ENCODE measurements around the gene PRKG1.
"Not testable (repeated sequence)": the region's sequence is repeated elsewhere in the genome, so short reads cannot be mapped to it uniquely, and the experiment has no call there.

PRKG1 gene

GRCh38 chr10:51700228-51700817 lies 626.0 kb downstream of the PRKG1 start:
- peak; percentile 43 for DNase-seq (ENCODE audit: low spot score)

DNA sequence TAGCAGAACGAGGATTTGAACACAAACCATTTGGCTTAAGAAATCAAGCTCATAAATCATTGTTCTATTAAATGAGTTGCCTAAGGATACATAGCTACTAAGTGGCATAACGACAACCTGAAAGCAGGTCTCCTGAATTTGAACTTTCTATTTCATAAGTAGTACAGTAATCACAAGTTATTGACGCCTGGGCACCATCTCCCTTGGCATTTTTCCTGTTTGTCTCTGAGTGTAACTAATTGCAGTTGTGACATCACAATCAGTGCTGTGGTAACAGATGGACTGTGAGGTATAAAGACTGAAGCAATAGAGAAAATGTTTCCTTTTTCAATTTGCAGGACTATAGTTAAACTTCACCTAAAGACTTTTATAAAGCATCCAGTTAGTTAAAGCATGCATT lies 631.5 kb downstream of the PRKG1 start:
- DNase-seq (ENCODE audit: low spot score), result no peak

GRCh38 chr10:51706225-51706624 lies 631.9 kb downstream of the PRKG1 start:
- DNase-seq (ENCODE audit: low spot score), result no peak

DNA sequence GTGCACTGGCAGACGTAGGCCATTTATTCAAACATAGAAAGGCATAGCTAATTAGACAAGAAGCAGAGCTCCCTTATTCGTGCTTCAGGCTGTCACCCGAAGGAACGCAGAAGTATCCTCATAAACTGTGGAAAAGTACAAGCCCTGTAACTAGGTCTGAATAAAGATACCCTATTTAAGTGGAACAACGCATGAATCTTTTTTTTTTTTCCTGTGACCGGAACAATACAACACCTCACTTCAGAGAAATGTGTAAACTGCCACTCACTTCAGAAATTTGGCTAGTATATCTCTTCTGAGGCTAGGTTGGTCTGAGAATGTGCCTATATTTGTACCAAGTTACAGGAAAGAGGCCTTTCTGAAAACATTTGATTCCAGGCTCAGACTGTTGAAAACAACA lies 633.1 kb downstream of the PRKG1 start:
- DNase-seq (ENCODE audit: low spot score), result no peak

- no peak for DNase-seq (ENCODE audit: low spot score)
Observed at GRCh38 chr10:51707821-51708424, 633.6 kb downstream of the PRKG1 start.

DNA sequence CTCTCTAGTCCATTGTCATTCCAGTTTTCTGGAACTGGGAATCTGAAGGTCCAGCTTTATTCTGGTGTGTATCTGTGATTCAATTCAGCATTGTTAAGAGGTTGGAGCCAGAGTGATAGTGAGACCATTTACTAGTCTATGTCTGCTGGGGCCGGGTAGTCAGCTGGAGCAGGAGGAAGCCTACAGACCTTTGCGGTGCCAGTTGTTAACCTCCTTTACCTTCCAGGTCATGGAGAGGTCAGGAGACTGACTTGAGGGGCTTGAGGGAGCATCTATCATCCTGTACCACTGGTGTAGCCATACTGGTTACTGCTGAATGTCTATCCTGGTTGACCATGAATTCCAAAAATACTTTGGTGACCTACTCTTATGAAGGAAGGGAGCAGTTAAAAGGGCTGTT lies 634.3 kb downstream of the PRKG1 start:
- no peak for DNase-seq (ENCODE audit: low spot score)

DNA sequence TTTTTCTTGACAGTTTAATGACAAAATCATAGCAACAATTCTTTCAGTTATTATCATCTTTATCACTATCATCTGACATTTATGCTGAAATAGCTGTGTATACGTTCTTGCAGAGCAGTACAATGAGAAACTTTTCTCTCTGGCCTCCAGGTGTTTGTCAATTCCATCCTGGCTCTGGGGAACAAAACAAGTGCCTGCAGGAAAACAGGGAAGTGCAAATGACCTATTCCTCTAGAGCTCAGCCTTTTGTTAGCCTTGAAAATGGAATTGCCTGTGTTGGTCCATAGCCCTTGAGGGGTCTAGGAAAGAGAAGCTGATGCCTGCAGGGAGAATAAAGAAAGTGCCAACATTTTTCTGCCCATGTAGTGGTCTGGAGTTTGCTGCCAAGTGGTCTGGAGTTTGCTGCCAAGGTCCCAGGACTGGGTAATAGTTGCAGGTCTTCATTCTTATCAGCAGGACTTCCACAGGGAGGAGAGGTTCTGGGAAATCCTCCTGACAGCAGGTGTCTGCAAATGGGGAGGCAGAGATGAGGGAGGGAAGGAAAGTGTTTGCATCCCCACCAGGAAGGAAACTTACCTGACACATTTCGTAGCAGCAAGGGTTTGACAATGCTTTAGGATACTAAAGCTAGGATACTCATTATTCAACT lies 635.2 kb downstream of the PRKG1 start:
- DNase-seq (ENCODE audit: low spot score), result no peak

- DNase-seq (ENCODE audit: low spot score), result no peak
Observed at GRCh38 chr10:51711519-51711891, 637.2 kb downstream of the PRKG1 start.

DNA sequence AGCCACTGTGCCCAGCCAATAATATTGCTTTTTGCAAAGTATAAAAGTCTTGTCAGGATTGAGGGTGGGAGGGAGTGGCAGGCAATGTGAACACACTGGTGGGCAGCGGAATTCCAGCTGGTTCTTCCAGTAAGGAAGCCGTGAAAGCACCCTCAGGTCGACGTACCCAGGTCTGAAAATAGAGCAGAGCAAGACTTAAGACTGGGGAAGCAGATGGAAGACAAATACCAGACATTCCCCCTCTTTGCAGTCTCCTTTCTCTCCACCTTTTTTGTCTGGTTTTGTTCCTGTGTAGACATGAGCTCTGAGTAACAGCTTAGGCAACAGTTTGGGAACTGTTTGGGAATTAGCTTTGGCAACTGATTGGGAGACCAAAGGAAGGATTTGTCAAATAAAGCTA lies 642.7 kb downstream of the PRKG1 start:
- DNase-seq (ENCODE audit: low spot score), result no peak

DNA sequence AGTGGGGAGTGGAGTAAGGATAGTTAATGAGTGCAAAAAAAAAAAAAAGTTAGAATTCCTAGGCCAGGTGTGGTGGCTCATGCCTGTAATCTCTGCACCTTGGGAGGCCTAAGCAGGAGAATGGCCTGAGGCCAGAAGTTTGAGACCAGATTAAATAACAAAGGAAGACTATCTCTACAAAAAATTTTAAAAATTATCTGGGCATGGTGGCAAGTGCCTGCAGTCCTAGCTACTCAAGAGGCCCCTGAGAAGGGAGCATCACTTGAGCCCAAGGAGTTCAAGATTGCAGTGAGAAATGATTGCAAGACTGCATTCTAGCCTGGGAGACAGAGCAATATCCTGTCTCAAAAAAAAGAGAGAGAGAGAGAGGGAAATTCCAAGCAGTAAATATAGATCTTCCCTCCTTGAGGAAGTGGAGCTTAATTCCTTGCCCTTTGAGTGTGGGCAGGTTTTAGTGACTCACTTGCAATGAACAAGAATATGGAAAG lies 644.6 kb downstream of the PRKG1 start:
- DNase-seq (ENCODE audit: low spot score), result peak; percentile 55

GRCh38 chr10:51724038-51724437 lies 649.8 kb downstream of the PRKG1 start:
- DNase-seq (ENCODE audit: low spot score), result no peak

DNA sequence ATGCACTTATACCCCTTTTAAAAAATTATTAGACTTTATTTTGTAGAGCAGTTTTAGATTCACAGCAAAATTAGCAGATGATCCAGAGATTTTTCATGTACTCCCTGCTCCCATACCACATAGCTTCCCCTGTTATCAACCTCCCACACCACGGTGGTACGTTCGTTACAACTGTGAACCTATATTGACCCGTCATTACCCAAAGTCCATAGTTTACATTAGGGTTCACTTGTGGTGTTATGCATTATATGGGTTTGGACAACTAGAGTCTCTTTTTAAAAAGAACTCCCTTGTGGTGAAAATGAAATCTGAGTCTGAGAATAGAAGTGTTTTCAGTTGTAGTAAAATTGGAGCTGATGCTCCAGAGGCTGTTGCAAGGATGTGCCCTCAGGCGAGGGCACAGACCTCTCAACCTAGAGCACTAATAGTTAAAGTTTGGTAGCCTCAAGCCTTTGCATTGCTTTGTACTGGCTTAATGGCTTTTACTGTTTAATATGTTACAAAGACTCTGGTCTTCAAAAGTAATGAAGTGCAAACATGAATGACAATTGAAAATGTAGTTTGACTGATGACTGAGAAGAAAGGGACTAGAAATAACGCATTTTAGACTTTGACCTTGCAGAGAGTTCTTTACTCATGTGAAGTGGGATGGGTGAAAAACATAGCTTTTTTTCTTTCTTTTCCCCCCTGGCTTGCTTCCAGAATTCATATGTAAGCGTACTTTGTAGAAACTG lies 655.7 kb downstream of the PRKG1 start:
- peak; percentile 43 for DNase-seq (ENCODE audit: low spot score)

- DNase-seq (ENCODE audit: low spot score), result no peak
Observed at GRCh38 chr10:51733057-51733456, 658.8 kb downstream of the PRKG1 start.

- no peak for DNase-seq (ENCODE audit: low spot score)
Observed at GRCh38 chr10:51743146-51743545, 668.9 kb downstream of the PRKG1 start.

DNA sequence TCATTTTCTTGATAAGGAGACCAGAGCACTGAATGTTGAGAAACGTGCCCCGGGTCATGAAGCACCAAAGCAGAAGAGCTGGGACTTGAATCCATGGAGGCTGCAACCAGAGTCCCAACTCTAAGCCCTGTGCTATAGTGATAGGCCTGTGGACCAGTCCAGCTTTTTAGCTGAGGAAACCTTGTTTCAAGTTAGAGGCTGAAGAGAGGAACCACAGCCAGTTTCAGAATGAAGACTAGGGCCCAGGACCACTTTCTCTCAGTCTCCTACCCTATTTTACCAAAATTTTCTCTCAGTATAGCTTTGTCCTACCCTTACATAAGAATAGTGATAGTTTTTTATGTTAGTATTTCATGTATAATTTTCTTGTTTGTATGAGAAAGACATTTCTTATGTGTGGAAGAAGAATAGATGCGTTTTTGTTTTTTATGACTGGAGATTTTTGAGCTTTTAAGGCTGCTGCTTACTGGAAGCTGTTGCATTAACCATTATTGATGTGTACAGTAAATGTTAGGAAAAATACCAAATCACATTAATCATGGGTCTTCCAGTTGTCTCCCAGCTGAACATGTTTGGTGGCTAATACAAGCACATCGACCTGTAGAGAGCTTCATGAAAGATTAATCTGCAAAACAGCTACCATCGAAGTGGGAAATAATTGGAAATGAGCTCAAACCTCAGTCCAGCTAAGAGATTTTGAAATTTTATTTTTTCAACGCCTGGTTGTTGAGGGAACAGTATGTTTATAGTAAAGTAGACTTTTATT lies 670.1 kb downstream of the PRKG1 start:
- DNase-seq (ENCODE audit: low spot score), result no peak

- DNase-seq (ENCODE audit: low spot score), result no peak
Observed at GRCh38 chr10:51745397-51745796, 671.1 kb downstream of the PRKG1 start.

DNA sequence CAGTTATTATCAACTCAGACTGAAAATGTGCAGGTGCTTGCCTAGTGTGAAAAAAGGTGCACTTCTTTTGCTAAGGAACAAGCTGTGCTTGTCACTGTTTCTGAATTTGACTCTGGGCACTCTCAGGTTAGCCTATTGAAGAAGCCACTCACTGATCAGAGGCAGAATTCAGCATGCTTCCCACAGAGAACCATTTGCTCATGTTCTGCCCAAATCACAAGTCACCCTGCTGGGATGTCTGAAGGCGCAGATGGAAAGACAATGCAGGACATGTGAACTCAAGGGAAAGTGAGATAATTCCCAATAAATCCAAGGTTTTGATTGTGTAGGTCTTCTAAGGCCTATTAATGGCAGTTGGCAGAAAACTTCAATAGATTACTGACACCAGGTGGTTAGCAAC lies 672.9 kb downstream of the PRKG1 start:
- DNase-seq (ENCODE audit: low spot score), result no peak

DNA sequence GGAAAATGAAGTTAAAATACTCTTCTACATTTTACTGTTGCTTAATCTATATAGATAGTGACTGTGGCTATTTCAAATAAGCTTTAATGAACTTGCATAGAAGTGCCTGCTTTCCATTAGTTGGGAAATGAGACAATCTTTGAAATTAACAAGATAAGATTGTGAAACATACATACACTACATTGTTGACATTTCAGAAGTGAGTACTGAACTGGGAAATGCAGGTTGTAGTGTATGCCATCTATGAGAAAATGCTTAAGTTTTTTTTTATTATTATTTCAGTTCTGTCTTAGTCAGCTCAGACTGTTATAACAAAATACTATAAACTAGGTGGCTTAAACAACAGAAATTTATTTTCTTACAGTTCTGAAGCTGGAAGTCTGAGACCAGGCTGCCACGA lies 674.7 kb downstream of the PRKG1 start:
- DNase-seq (ENCODE audit: low spot score), result no peak

DNA sequence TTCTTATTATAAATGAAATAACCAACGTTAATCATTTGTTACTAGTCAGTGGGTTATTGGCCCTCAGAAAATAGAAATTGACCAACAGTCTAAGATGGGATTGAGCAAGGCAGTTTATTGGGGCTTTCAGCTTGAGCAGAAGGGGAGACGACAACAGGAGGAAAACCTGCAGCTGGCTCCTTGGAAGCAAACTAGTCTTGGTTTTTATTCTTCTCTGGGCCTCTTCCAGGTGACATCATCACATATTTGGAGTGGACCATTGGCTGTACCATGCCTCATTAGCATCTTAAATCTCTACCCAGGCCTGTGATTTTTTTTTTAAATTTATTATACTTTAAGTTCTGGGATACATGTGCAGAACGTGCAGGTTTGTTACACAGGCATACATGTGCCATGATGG lies 684.1 kb downstream of the PRKG1 start:
- no peak for DNase-seq (ENCODE audit: low spot score)

- DNase-seq (ENCODE audit: low spot score), result not testable (repeated sequence)
Observed at GRCh38 chr10:51758838-51759237, 684.6 kb downstream of the PRKG1 start.

- no peak for DNase-seq (ENCODE audit: low spot score)
Observed at GRCh38 chr10:51759896-51760534, 685.7 kb downstream of the PRKG1 start.

All from LoVo (cell line).